Right ventricle myocardium superior (tissue), 1 donor: Measurements from ENCODE around the gene THAP11. TPM values are rescaled to one million over a fixed set of nuclear protein-coding genes. Genes with fewer than 3 reads are reported as not detected.

ENCODE experiments used
- ATAC-seq: fragments of 200-7000 bp; cut with Tn5 transposase; one replicate; pipeline ENCODE4 v1.9.1; 2020; ENCODE audit warnings: mild to moderate bottlenecking; ENCODE audit not compliant: poor library complexity
- DNase-seq: peaks from one replicate; pipeline ENCODE4 v3.0.0-alpha.2; 2020
- intact Hi-C: fragments of 100-400 bp; cut with DNase I; formaldehyde crosslinking; loops from one replicate; pipeline ENCODE4 v1.11.2; 2022
- total RNA-seq: library from RNA; stranded (reverse); fragmentation: NEBNext Ultra II Directional; extraction: Animal tissue kit (Norgen Biotek cat#: 25700); gene quantifications from one replicate; pipeline ENCODE4 v1.2.1, GENCODE V29; 2021
- donor health status: DM: no; HTN: yes; CAD: no; lungs with severe emphysema.

Gene THAP11
- total RNA-seq, 1 donor from 2014 or later = 31.1 TPM

DNA sequence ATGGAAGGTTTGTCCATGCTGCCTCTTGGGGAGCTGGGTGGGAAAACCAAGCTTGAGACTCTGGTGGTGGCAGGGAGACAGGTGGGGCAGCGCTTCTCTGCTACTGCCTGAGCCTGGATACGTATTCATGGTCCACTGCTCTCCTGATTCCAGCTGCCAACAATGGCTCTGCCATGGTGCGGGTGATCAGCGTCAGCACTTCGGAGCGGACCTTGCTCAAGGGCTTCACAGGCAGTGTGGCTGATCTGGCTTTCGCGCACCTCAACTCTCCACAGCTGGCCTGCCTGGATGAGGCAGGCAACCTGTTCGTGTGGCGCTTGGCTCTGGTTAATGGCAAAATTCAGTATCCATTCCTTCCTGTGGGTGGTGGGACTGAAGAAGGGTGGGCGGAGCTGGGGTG is 34.9 kb downstream of the THAP11 start:
- intact Hi-C loops = no loop called here
- DNase-seq = no peak
- ATAC-seq = no peak

DNA sequence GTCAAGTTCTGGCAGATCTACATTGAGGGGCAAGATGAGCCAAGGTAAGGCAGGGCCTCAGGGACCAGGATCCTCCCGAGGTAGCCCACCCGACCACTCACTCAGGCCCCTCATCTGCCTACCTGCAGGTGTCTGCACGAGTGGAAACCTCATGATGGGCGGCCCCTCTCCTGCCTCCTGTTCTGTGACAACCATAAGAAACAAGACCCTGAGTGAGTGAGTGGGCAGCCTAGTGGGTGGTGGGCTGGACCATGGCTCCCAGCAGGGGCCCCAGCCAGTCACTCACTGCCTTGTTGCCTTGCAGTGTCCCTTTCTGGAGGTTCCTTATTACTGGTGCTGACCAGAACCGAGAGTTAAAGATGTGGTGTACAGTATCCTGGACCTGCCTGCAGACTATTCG is 36.1 kb downstream of the THAP11 start:
- DNase-seq (no peak), ATAC-seq (no peak)
- intact Hi-C loops = no loop called here

DNA sequence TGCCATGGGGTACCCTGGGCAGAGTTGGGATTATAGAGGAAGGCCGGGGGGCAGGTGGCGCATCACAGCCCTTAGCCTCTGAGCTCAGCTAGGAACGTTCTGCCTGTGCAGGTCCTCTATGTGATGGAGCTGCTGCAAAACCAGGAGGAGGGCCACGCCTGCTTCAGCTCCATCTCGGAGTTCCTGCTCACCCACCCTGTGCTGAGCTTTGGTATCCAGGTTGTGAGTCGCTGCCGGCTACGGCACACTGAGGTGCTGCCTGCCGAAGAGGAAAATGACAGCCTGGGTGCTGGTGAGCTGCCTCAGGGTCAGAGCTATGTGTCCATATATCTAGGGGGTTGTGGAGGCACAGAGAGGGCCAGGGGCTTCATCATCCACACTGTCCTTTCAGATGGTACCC is 36.7 kb downstream of the THAP11 start:
- ATAC-seq = no peak

DNA sequence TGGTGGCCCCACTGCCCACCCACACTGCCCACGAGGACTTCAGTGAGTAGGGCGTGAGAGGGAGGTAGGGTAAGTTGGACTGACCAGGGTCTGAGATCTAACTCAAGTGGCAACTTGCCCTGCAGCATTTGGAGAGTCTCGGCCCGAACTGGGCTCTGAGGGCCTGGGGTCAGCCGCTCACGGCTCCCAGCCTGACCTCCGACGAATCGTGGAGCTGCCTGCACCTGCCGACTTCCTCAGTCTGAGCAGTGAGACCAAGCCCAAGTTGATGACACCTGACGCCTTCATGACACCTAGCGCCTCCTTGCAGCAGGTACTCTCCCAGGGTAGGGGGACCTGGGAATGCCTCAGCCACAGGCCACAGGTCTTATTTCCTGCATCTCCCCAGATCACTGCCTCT is 37.3 kb downstream of the THAP11 start:
- no peak for DNase-seq
- ATAC-seq = no peak
- intact Hi-C loops = no loop called here

More for the DNA sequence above, 36.7 kb downstream of the THAP11 start:
- intact Hi-C loops = no loop called here
- no peak for DNase-seq

DNA sequence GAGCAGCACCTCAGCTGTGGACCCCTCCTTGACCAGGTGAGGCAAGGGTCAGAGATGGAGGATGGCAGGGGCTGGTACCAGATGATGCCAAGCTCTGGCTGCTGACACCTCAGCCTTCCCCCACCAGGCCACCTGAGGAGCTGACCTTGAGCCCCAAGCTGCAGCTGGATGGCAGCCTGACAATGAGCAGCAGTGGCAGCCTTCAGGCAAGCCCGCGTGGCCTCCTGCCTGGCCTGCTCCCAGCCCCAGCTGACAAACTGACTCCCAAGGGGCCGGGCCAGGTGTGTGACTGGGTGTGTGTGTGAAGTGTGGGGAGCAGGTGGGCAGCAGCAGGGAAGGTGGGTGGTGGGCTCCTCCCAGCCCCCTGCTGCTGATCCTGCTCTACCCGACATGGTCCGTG is 37.8 kb downstream of the THAP11 start:
- intact Hi-C loops = no loop called here
- DNase-seq (no peak), ATAC-seq (no peak)

DNA sequence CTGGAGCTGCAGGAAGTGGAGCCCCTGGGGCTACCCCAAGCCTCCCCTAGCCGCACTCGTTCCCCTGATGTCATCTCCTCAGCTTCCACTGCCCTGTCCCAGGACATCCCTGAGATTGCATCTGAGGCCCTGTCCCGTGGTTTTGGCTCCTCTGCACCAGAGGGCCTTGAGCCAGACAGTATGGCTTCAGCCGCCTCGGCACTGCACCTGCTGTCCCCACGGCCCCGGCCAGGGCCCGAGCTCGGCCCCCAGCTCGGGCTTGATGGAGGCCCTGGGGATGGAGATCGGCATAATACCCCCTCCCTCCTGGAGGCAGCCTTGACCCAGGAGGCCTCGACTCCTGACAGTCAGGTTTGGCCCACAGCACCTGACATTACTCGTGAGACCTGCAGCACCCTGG is 38.5 kb downstream of the THAP11 start:
- DNase-seq (no peak), ATAC-seq (no peak)
- intact Hi-C loops = no loop called here

DNA sequence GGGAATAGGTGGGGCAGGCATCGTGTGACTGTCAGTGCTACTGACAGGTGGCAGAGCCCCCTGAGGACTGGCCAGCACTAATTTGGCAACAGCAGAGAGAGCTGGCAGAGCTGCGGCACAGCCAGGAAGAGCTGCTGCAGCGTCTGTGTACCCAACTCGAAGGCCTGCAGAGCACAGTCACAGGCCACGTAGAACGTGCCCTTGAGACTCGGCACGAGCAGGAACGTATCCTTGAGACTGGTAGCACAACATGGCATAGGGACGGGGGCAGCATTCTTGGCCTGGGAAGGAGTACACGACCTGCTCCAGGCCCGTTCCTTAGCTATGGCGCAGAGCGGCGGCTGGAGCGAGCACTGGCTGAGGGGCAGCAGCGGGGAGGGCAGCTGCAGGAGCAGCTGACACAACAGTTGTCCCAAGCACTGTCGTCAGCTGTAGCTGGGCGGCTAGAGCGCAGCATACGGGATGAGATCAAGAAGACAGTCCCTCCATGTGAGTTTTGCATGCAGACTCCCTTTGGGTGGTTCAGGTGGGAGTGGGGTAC is 39.6 kb downstream of the THAP11 start:
- DNase-seq (peak; percentile 77), ATAC-seq (peak; percentile 65)
- intact Hi-C loops = no loop called here

DNA sequence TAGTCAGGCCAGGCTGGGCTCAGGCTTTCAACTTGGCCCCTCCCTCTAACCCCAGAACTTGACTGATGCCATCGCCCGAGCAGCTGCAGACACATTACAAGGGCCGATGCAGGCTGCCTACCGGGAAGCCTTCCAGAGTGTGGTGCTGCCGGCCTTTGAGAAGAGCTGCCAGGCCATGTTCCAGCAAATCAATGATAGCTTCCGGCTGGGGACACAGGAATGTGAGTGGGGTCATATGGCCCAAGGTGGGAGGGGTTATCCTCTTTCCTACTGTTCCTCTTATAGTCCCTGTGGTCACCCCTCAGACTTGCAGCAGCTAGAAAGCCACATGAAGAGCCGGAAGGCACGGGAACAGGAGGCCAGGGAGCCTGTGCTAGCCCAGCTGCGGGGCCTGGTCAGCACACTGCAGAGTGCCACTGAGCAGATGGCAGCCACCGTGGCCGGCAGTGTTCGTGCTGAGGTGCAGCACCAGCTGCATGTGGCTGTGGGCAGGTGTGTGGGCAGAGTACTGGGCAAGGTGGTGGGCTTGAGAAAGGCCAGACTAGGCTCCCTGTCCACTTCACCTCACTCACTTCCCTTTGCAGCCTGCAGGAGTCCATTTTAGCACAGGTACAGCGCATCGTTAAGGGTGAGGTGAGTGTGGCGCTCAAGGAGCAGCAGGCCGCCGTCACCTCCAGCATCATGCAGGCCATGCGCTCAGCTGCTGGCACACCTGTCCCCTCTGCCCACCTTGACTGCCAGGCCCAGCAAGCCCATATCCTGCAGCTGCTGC is 40.4 kb downstream of the THAP11 start:
- intact Hi-C loops = no loop called here
- ATAC-seq (peak; percentile 73), DNase-seq (peak; percentile 76)

DNA sequence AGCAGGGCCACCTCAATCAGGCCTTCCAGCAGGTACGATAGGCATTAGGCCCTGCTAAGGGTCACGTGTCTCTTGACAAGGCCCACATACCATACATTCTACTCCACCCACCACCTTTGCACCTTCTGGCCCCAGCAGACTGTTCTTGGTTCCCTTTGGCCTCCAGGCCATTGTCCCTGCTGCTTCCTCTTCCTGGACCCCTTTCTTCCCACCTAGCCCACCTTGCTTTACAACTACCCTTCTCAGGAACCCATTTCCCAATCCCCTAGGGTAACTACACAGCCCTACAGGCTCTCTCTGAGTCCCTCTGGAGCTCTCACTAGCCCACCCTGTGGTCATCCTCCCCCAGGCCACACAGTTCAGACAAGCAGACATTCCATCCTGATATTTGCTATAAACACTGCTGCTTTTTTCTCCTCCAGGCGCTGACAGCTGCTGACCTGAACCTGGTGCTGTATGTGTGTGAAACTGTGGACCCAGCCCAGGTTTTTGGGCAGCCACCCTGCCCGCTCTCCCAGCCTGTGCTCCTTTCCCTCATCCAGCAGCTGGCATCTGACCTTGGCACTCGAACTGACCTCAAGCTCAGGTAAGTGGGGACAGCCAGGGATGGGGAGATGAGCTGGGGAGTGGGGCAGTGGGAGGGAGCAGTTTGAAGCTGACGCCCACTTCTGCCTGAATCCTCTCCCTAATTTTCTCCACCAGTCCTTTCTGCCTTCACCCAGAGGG is 41.2 kb downstream of the THAP11 start:
- DNase-seq (no peak), ATAC-seq (no peak)
- intact Hi-C loops = no loop called here

DNA sequence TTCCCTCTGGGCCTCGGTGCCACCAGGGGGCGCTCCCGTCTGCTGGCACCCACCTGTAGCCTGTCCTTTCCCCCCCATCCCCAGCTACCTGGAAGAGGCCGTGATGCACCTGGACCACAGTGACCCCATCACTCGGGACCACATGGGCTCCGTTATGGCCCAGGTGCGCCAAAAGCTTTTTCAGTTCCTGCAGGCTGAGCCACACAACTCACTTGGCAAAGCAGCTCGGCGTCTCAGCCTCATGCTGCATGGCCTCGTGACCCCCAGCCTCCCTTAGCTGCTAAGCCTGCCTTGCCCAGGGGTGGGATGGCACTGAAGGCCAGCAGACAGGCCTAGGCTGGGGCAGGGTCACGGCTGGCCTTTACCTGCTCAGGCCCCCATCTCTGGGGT is 41.7 kb downstream of the THAP11 start:
- peak; percentile 75 for DNase-seq
- peak; percentile 42 for ATAC-seq

DNA sequence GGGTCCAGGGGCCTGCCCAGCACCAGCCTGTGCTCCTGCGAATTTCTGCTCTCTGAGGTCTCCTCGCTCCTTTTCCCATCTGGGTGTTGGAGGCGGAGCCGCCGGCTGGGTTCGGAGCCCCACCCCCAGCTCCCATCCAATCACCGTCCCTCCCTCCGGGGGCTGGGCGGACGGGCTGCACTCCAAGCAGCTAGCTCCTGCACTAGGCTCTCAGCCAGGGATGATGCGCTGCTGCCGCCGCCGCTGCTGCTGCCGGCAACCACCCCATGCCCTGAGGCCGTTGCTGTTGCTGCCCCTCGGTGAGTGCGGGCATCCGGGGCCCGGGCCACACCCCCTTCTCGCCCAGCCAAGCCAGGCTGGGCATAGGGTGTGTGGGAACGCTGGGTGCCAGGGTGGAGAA is 42.6 kb downstream of the THAP11 start, which contains the start of gene NRN1L:
Gene NRN1L, plus strand, starts transcription at position 202 of the 400 bp plus-strand sequence. Its CDS starts 19 bp downstream, at position 221.
- ATAC-seq = peak; percentile 82
- DNase-seq = peak; percentile 93
- intact Hi-C loops = loop anchor here (5.0 kb wide), 1 partner anchor 43 kb away; no protein-coding TSS in a partner anchor

More for the DNA sequence above, 41.7 kb downstream of the THAP11 start:
- intact Hi-C loops = no loop called here

DNA sequence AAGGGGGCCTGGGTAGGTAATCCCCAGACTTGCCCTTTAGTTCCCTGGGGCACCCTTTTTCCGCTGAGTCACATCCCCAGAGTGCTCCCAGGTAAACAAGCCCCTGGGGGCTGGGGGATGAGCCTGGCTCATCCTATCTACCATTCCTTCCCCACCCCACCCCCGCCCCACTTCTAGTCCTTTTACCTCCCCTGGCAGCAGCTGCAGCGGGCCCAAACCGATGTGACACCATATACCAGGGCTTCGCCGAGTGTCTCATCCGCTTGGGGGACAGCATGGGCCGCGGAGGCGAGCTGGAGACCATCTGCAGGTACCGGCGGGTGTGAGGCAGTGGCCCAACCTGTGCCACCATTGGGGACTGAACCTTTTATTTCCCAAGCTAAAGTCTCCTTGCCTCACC is 43.4 kb downstream of the THAP11 start:
- intact Hi-C loops = loop anchor here (5.0 kb wide), 1 partner anchor 42 kb away; no protein-coding TSS in a partner anchor
- no peak for DNase-seq
- ATAC-seq = no peak

DNA sequence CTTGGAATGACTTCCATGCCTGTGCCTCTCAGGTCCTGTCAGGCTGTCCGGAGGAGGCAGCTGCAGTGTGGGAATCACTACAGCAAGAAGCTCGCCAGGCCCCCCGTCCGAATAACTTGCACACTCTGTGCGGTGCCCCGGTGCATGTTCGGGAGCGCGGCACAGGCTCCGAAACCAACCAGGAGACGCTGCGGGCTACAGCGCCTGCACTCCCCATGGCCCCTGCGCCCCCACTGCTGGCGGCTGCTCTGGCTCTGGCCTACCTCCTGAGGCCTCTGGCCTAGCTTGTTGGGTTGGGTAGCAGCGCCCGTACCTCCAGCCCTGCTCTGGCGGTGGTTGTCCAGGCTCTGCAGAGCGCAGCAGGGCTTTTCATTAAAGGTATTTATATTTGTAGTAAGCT is 43.9 kb downstream of the THAP11 start:
- no peak for ATAC-seq
- intact Hi-C loops = loop anchor here (5.0 kb wide), 1 partner anchor 41 kb away; no protein-coding TSS in a partner anchor
- DNase-seq = no peak

DNA sequence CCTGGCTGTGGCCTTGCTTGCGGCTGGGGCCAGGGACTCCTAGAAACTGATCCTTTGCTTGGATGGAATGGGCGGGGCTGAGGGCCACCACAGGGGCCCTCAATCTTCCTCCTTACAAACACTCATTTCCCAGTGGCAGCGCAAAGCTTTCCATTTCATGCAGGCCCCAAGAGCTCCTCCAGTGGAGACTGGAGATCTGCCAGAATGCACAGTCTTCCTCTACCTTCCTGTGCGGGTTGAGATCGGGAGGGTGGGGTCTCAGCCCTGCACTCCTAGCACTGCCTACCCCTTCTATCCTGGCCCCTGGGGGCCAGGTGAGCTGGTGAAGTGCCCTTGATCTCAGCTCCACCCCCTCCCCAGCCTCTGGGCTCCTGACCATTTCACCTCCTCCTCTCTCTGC is 44.3 kb downstream of the THAP11 start:
- DNase-seq = no peak
- no peak for ATAC-seq
- intact Hi-C loops = loop anchor here (5.0 kb wide), 1 partner anchor 41 kb away; no protein-coding TSS in a partner anchor

DNA sequence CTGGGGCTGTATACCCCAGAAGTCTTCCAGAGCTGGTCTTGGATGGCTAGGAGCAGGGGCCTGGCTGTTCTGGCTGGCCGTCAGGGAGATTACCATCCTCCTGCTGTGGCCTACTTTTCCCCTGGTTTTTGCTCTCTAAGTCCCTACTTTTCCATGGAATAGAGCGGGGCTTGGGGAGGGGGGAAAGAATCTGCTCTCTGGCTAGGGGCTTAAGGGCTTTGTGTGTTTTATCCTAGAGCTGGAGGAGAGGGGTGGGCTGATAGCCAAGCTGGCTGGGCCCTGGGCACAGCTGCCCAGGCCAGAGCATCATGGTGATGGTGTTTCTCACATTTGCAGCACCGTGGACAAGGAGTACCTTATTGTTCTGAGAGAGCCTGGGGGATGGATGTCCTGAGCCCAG is 46.2 kb downstream of the THAP11 start:
- DNase-seq (no peak), ATAC-seq (no peak)
- intact Hi-C loops = loop anchor here (5.0 kb wide), 1 partner anchor 39 kb away; no protein-coding TSS in a partner anchor

DNA sequence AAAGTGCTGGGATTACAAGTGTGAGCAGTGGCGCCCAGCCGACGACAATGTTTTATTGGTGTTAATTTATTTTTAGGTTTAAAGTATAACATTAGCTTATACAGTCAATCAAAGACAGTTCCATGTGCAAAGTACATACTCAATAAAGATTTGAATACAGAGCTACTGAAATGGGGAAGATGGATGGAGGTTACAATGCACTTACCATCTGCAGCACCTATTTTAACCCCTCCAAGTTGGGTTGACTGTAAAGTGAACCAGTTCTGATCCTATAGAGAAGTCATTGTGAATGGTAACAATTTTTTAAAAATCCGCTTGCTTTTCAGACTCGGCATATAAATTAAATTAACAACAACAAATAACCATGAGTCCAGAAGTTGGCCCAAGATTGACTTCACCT is 50.3 kb downstream of the THAP11 start:
- intact Hi-C loops = no loop called here
- DNase-seq (no peak), ATAC-seq (no peak)

DNA sequence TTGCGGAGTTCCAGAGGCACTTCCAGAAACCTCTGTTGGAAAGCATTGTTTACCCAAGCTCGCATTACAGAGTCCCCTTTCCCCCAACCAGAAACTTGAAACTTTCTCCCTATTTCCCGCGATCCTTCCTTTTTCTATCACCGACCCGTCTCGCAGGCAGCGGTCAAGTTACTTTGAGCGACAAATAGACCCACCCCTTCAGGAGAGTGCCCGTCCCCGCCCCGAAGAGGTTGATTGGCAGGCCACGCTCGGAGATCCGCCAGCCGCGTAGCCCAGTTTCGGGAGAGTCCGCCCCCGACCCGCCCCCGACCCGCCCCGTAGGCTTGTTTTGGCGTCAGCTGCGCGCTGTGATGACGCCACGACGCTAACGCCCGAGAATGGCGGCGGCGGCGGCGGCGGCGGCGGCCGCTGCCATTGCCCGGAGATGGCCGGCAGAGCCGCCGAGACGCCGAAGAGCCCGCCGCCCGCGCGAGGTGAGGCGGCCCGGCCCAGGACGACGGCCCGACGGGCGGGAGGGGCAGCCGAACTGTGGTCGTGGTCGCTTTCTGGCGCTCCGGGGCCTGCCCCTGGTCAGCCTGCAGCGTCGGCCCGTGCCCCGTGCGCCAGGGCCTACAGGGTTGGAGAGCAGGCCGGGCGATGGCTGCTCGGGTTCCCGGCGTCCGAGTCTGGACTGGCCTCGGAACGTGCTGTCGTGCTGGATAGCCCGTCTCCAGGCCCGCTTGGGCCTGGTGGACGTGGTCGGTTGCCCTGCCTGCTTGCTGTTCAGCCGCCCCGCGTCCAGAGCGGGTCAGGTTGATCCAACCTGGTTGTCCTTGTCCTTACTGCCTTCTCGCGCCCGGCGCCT is 51.0 kb downstream of the THAP11 start, which contains the start of gene PSKH1:
Gene PSKH1, plus strand, starts transcription at position 356 of the 844 bp plus-strand sequence. CDS start 15,496 bp downstream, outside the sequence.
- DNase-seq = peak; percentile 99
- ATAC-seq = peak; percentile 98
- intact Hi-C loops = no loop called here
